H9 (cell line): ENCODE results near the gene PTGER2. TPM values are rescaled to one million over a fixed set of nuclear protein-coding genes. Genes with fewer than 3 reads are reported as not detected.

Experiments
- DNase-seq: peaks from one replicate; pipeline ENCODE4 v3.0.0-alpha.2; 2017
- H2AFZ ChIP-seq: one replicate; pipeline ENCODE4 v1.6.1; 2013; ENCODE audit warnings: mild to moderate bottlenecking, low read length, control low read depth, moderate library complexity
- H2AK5ac ChIP-seq: 2 replicates; pipeline ENCODE4 v1.6.1; 2013; ENCODE audit warnings: low read length, control low read depth, mixed read lengths; ENCODE audit not compliant: insufficient read length
- H2BK120ac ChIP-seq: one replicate; pipeline ENCODE4 v1.6.1; 2013; ENCODE audit warnings: low read depth, mild to moderate bottlenecking, low read length, control low read depth, inconsistent platforms; ENCODE audit not compliant: poor library complexity, severe bottlenecking
- H2BK12ac ChIP-seq: 2 replicates; pipeline ENCODE4 v1.6.1; 2013; ENCODE audit warnings: low read length, control low read depth, mixed read lengths, low read depth; ENCODE audit not compliant: insufficient read length
- H2BK15ac ChIP-seq: 2 replicates; pipeline ENCODE4 v1.6.1; 2013; ENCODE audit warnings: low read depth, low read length, control low read depth
- H2BK20ac ChIP-seq: one replicate; pipeline ENCODE4 v1.6.1; 2013; ENCODE audit warnings: low read depth, mild to moderate bottlenecking, low read length, control low read depth, inconsistent platforms; ENCODE audit not compliant: poor library complexity, severe bottlenecking
- H2BK5ac ChIP-seq: 2 replicates; pipeline ENCODE4 v1.6.1; 2013; ENCODE audit warnings: low read length, control low read depth, mixed read lengths; ENCODE audit not compliant: insufficient read length
- H3K14ac ChIP-seq: 2 replicates; pipeline ENCODE4 v1.6.1; 2013; ENCODE audit warnings: low read length, control low read depth; ENCODE audit not compliant: insufficient read depth
- H3K18ac ChIP-seq: 2 replicates; pipeline ENCODE4 v1.6.1; 2013; ENCODE audit warnings: low read depth, mild to moderate bottlenecking, mixed read lengths, low read length, control low read depth; ENCODE audit not compliant: insufficient read length
- H3K23ac ChIP-seq: 2 replicates; pipeline ENCODE4 v1.6.1; 2013; ENCODE audit warnings: low read length, control low read depth, mixed read lengths, low read depth; ENCODE audit not compliant: insufficient read length
- H3K23me2 ChIP-seq: 2 replicates; pipeline ENCODE4 v1.6.1; 2013; ENCODE audit warnings: low read depth, mild to moderate bottlenecking, mixed read lengths, low read length, control low read depth; ENCODE audit not compliant: insufficient read length, poor library complexity, severe bottlenecking
- H3K27ac ChIP-seq: 2 replicates; pipeline ENCODE4 v1.5.1; 2013; ENCODE audit warnings: low read length, control low read depth, mixed read lengths, low read depth; ENCODE audit not compliant: insufficient read length
- H3K27me3 ChIP-seq: 2 replicates; pipeline ENCODE4 v1.6.1; 2013; ENCODE audit warnings: low read length, control low read depth, inconsistent platforms; ENCODE audit not compliant: insufficient read depth
- H3K4ac ChIP-seq: 2 replicates; pipeline ENCODE4 v1.6.1; 2013; ENCODE audit warnings: low read depth, mild to moderate bottlenecking, control low read depth, inconsistent platforms, low read length, moderate library complexity
- H3K4me1 ChIP-seq: 2 replicates; pipeline ENCODE4 v1.6.1; 2013; ENCODE audit warnings: low read length, control low read depth, inconsistent platforms; ENCODE audit not compliant: insufficient read depth
- H3K4me2 ChIP-seq: 2 replicates; pipeline ENCODE4 v1.6.1; 2013; ENCODE audit warnings: low read length, control low read depth, mixed read lengths; ENCODE audit not compliant: insufficient read length, insufficient read depth
- H3K56ac ChIP-seq: 2 replicates; pipeline ENCODE4 v1.6.1; 2013; ENCODE audit warnings: low read depth, mild to moderate bottlenecking, mixed read lengths, low read length, control low read depth; ENCODE audit not compliant: insufficient read length
- H3K79me1 ChIP-seq: 2 replicates; pipeline ENCODE4 v1.6.1; 2013; ENCODE audit warnings: low read depth, mild to moderate bottlenecking, moderate library complexity, low read length, control low read depth, inconsistent platforms; ENCODE audit not compliant: insufficient read depth, poor library complexity, severe bottlenecking
- H3K79me2 ChIP-seq: 2 replicates; pipeline ENCODE4 v1.6.1; 2013; ENCODE audit warnings: low read length, control low read depth, inconsistent platforms; ENCODE audit not compliant: insufficient read depth
- H3K9ac ChIP-seq: 2 replicates; pipeline ENCODE4 v1.6.1; 2013; ENCODE audit warnings: low read length, control low read depth, mixed read lengths; ENCODE audit not compliant: insufficient read length; ENCODE audit errors: extremely low read depth
- H3K9me3 ChIP-seq: one replicate; pipeline ENCODE4 v1.6.1; 2013; ENCODE audit warnings: low read depth, low read length, inconsistent platforms; ENCODE audit not compliant: control insufficient read depth
- H3T11ph ChIP-seq: one replicate; pipeline ENCODE4 v1.6.1; 2013; ENCODE audit warnings: mild to moderate bottlenecking, low read length, control low read depth, inconsistent platforms
- H4K20me1 ChIP-seq: one replicate; pipeline ENCODE4 v1.6.1; 2013; ENCODE audit not compliant: control insufficient read depth, insufficient read length, insufficient read depth
- H4K5ac ChIP-seq: 2 replicates; pipeline ENCODE4 v1.6.1; 2013; ENCODE audit warnings: low read depth, mild to moderate bottlenecking, mixed read lengths, low read length, control low read depth; ENCODE audit not compliant: insufficient read length
- H4K8ac ChIP-seq: replicated peaks from 2 replicates; pipeline ENCODE4 v1.6.1; 2013; ENCODE audit warnings: low read length, control low read depth, mixed read lengths, low read depth; ENCODE audit not compliant: insufficient read length
- H4K91ac ChIP-seq: 2 replicates; pipeline ENCODE4 v1.6.1; 2013; ENCODE audit warnings: low read depth, mild to moderate bottlenecking, moderate library complexity, mixed read lengths, low read length, control low read depth; ENCODE audit not compliant: insufficient read length
- H3K27ac Mint-ChIP-seq, 3 experiments: 2 replicates in 2 of 3; 3 replicates in 1 of 3; pipeline ENCODE4 v1.8.0; 2020 to 2021; ENCODE audit warnings: mixed read lengths in 3 of 3, mild to moderate bottlenecking in 1 of 3, moderate library complexity in 1 of 3
- H3K27me3 Mint-ChIP-seq: 2 replicates; pipeline ENCODE4 v1.8.0; 2021; ENCODE audit warnings: low read depth, mild to moderate bottlenecking, moderate library complexity, mixed read lengths
- H3K36me3 Mint-ChIP-seq, 3 experiments: 2 replicates in 2 of 3; 3 replicates in 1 of 3; pipeline ENCODE4 v1.8.0; 2020 to 2021; ENCODE audit warnings: low read depth in 3 of 3, mixed read lengths in 3 of 3; ENCODE audit not compliant: insufficient read depth in 1 of 3
- H3K4me1 Mint-ChIP-seq, 2 experiments: 2 replicates each; pipeline ENCODE4 v1.8.0; 2020; ENCODE audit warnings: mixed read lengths in 2 of 2
- H3K4me3 Mint-ChIP-seq, 2 experiments: 2 replicates in 1 of 2; 3 replicates in 1 of 2; pipeline ENCODE4 v1.8.0; 2020 to 2021; ENCODE audit warnings: mild to moderate bottlenecking in 2 of 2, mixed read lengths in 2 of 2, moderate library complexity in 1 of 2
- H3K9me3 Mint-ChIP-seq, 2 experiments: 2 replicates in 1 of 2; 3 replicates in 1 of 2; pipeline ENCODE4 v1.8.0; 2020; ENCODE audit warnings: mild to moderate bottlenecking in 2 of 2, mixed read lengths in 2 of 2, moderate library complexity in 1 of 2
- WGBS: extraction: QIAGEN DNeasy Blood & Tissue Kit; methylation state at CpG from one replicate; pipeline ENCODE4 v1.1.7; 2013; ENCODE audit warnings: missing lambda C conversion rate, low lambda C conversion rate, mixed read lengths; ENCODE audit not compliant: insufficient read length; ENCODE audit errors: extremely low coverage; 5-methylcytosine and 5-hydroxymethylcytosine counted together
- total RNA-seq: library from RNA; stranded (reverse); gene quantifications from 2 replicates; pipeline ENCODE4 v1.2.1, GENCODE V29; 2021
- TF ChIP-seq, protein P1 (sequence below): fragments of 200-600 bp; sonication (generic); conservative IDR thresholded peaks from 3 replicates; pipeline ENCODE4 v1.8.0; 2021; ENCODE audit warnings: antibody characterized with exemption, mild to moderate bottlenecking

PTGER2 gene
- total RNA-seq, 1 experiment from 2014 or later: 1.0 TPM

DNA sequence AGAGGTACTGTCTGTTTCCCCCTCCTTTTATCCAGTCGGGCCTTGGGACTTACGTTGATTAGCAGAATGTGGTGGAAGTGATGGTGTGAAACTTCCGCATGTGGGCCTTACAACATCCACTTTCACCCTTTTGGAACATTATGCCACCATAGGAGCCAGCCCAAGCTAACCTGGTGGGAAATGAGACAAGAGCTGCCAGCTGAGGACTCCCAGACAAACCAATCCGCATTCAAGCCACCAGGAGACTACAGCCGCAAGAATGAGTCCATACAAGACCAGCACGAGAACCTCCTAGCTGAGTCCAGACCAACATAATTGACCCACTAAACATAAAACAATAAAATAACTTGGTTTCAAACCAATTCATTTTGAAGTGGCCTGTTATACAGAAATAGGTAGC lies 9.1 kb upstream of the PTGER2 start:
- TF ChIP-seq, protein P1, sequence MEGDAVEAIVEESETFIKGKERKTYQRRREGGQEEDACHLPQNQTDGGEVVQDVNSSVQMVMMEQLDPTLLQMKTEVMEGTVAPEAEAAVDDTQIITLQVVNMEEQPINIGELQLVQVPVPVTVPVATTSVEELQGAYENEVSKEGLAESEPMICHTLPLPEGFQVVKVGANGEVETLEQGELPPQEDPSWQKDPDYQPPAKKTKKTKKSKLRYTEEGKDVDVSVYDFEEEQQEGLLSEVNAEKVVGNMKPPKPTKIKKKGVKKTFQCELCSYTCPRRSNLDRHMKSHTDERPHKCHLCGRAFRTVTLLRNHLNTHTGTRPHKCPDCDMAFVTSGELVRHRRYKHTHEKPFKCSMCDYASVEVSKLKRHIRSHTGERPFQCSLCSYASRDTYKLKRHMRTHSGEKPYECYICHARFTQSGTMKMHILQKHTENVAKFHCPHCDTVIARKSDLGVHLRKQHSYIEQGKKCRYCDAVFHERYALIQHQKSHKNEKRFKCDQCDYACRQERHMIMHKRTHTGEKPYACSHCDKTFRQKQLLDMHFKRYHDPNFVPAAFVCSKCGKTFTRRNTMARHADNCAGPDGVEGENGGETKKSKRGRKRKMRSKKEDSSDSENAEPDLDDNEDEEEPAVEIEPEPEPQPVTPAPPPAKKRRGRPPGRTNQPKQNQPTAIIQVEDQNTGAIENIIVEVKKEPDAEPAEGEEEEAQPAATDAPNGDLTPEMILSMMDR: no peak
- Histone ChIP-seq H2AK5ac (no peak overlapping the region), H3K23me2 (no peaks in the 10 kb centered on the region), H3K56ac (no peak overlapping the region), H4K20me1 (no peaks in the 10 kb centered on the region), H3K23ac (no peak overlapping the region), H3K4me1 (no peaks in the 10 kb centered on the region), H2BK15ac (no peak overlapping the region), H3K27ac (no peak overlapping the region), H2BK20ac (no peak overlapping the region), H4K91ac (no peak overlapping the region), H3K4me2 (no peak overlapping the region), H3K27me3 (no peaks in the 10 kb centered on the region), H2BK12ac (no peak overlapping the region), H4K8ac (no peak overlapping the region), H3K18ac (no peak overlapping the region), H2BK5ac (no peak overlapping the region), H3K79me1 (no peaks in the 10 kb centered on the region), H3K79me2 (no peaks in the 10 kb centered on the region), H2AFZ (no peak overlapping the region), H3K14ac (no peak overlapping the region), H3T11ph (no peak overlapping the region), H3K9ac (no peak overlapping the region), H4K5ac (no peak overlapping the region), H3K4ac (no peak overlapping the region), H3K9me3 (no peaks in the 10 kb centered on the region), H2BK120ac (no peak overlapping the region)
- H3K36me3 Mint-ChIP-seq: no peaks in the 10 kb centered on the region
- peaks cover 6% of the 10 kb centered on the region for H3K27me3 Mint-ChIP-seq
- no peak overlapping the region for H3K4me3 Mint-ChIP-seq
- no peak overlapping the region for H3K27ac Mint-ChIP-seq
- H3K9me3 Mint-ChIP-seq: no peaks in the 10 kb centered on the region
- H3K4me1 Mint-ChIP-seq: peaks cover 13 to 18% of the 10 kb centered on the region in 2 experiments
- no CpG with 5 or more reads among the region's 6 CpGs for WGBS
- DNase-seq: no peak
